Measurements from ENCODE around the gene HTRA3.

HTRA3 gene

GRCh38 chr4:8282742-8283141, 13.2 kb downstream of the HTRA3 start:
- FAIRE-seq, result no peak

GRCh38 chr4:8283161-8283560, 13.6 kb downstream of the HTRA3 start:
- no peak for FAIRE-seq

GRCh38 chr4:8283631-8284121, 14.1 kb downstream of the HTRA3 start:
- no peak for FAIRE-seq

GRCh38 chr4:8284391-8284790, 14.8 kb downstream of the HTRA3 start:
- FAIRE-seq, result no peak

- no peak for FAIRE-seq
These were observed 15.8 kb downstream of the HTRA3 start for GRCh38 chr4:8285143-8285975.

GRCh38 chr4:8285976-8286718, 16.6 kb downstream of the HTRA3 start:
- FAIRE-seq, result no peak

- FAIRE-seq, result no peak
These were observed 17.3 kb downstream of the HTRA3 start for GRCh38 chr4:8286719-8287342.

GRCh38 chr4:8287343-8288280, 18.1 kb downstream of the HTRA3 start:
- FAIRE-seq, result no peak

- no peak for FAIRE-seq
These were observed 19.7 kb downstream of the HTRA3 start for GRCh38 chr4:8289151-8289750.

GRCh38 chr4:8289956-8290700, 20.6 kb downstream of the HTRA3 start:
- no peak for FAIRE-seq

GRCh38 chr4:8290701-8290970, 21.1 kb downstream of the HTRA3 start:
- FAIRE-seq, result no peak

- no peak for FAIRE-seq
These were observed 21.6 kb downstream of the HTRA3 start for GRCh38 chr4:8291036-8291682.

- FAIRE-seq, result no peak
These were observed 22.3 kb downstream of the HTRA3 start for GRCh38 chr4:8291701-8292477.

GRCh38 chr4:8292478-8293107, 23.0 kb downstream of the HTRA3 start:
- no peak for FAIRE-seq

GRCh38 chr4:8293131-8293975, 23.8 kb downstream of the HTRA3 start:
- no peak for FAIRE-seq

- FAIRE-seq, result no peak
These were observed 24.5 kb downstream of the HTRA3 start for GRCh38 chr4:8294036-8294435.

GRCh38 chr4:8294775-8295174, 25.2 kb downstream of the HTRA3 start:
- no peak for FAIRE-seq

- no peak for FAIRE-seq
These were observed 25.9 kb downstream of the HTRA3 start for GRCh38 chr4:8295471-8295870.

GRCh38 chr4:8296491-8296890, 26.9 kb downstream of the HTRA3 start:
- no peak for FAIRE-seq
